GM12864 (cell line): ENCODE results near the gene GPR35.

Source experiments
- DNase-seq: peaks from one replicate; pipeline ENCODE4 v3.0.0-alpha.2; 2011; ENCODE audit warnings: low read depth
- H3K4me3 ChIP-seq: 2 replicates; pipeline ENCODE4 v1.5.1; 2011; ENCODE audit warnings: mild to moderate bottlenecking, low read depth, low read length, control low read depth
- CTCF ChIP-seq: IDR thresholded peaks from 2 replicates; pipeline ENCODE4 v1.5.1; 2011; ENCODE audit warnings: low read depth, mild to moderate bottlenecking, moderate library complexity, low read length, control low read depth, inconsistent platforms; ENCODE audit errors: missing control alignments

Gene GPR35

GRCh38 chr2:240618776-240619175 lies 6.5 kb upstream of the GPR35 start:
- DNase-seq, result no peak
- TF ChIP-seq CTCF, result no peak
- H3K4me3 ChIP-seq, result no peak overlapping the region

DNA sequence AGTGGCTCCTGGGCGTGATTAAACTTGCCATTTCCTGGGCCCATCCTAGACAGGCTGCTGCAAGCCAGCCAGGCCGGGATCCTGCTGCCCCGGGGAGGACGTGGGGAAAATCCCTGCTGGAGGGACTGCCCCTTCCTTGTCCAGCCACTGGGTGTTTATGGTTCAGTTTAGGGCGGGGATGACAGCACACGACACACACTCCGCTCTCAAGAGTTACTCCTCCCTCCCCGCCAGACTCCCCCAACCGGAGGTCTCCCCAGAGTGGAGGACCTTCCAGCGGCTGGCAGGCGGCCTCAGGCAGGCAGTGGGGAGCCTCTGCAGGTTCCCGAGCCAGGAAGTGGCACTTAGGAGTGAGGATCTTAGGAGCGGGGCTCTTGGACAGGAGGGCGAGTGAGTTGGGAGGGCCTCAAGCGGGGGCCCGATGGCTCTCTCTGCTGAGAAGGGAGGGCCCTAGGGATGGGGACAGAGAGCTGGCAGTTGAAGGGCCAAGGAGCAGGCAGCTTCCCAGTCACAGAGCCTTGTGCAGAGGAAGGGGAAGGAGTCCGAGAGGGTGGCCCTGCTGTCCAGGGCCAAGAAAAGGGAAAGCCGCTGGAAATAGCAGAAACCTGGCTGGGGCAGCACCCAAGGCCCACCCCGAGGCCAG lies 5.7 kb upstream of the GPR35 start:
- TF ChIP-seq CTCF, result no peak

GRCh38 chr2:240620149-240620731 lies 5.0 kb upstream of the GPR35 start:
- no peak overlapping the region for H3K4me3 ChIP-seq
- DNase-seq, result no peak
- no peak for TF ChIP-seq CTCF

More for the DNA sequence above, 5.7 kb upstream of the GPR35 start:
- no peak overlapping the region for H3K4me3 ChIP-seq
- DNase-seq, result no peak

DNA sequence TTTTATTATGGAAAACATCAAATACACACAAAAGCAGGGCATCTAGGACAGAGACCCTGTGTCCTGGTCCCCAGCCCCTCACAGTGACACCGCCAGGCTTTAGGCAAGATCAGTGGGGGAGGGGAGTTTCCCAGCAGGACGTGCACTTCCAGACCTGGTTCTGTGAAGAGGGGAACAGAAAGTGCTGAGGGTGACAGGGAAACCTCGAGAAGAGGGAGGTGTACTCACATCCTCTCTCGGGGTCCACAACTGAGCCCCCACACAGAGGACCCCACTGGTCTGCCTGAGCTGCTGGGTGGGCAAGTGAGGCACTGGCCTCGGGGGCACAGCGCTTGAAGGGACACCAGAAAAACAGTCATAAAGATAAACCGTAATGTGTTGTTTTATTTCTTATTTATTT lies 4.4 kb upstream of the GPR35 start:
- DNase-seq, result peak; percentile 10
- H3K4me3 ChIP-seq, result no peak overlapping the region
- TF ChIP-seq CTCF, result no peak

DNA sequence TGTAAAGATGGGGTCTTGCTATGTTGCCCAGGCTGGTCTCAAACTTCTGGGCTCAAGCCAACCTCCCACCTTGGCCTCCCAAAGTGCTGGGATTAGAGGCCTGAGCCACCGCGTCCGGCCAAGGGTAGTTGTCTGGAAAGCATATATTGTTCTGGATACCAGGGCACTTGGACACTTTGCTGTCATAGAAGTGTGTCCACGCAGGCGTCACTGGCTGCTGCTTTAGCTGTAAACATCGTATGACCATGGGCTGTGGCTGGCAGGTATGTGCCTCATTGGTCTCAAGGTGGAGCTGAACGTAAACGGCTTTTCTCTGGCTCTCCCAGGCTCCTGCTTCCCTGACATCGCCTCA lies 3.2 kb upstream of the GPR35 start:
- DNase-seq, result no peak
- no peak overlapping the region for H3K4me3 ChIP-seq
- TF ChIP-seq CTCF, result no peak

DNA sequence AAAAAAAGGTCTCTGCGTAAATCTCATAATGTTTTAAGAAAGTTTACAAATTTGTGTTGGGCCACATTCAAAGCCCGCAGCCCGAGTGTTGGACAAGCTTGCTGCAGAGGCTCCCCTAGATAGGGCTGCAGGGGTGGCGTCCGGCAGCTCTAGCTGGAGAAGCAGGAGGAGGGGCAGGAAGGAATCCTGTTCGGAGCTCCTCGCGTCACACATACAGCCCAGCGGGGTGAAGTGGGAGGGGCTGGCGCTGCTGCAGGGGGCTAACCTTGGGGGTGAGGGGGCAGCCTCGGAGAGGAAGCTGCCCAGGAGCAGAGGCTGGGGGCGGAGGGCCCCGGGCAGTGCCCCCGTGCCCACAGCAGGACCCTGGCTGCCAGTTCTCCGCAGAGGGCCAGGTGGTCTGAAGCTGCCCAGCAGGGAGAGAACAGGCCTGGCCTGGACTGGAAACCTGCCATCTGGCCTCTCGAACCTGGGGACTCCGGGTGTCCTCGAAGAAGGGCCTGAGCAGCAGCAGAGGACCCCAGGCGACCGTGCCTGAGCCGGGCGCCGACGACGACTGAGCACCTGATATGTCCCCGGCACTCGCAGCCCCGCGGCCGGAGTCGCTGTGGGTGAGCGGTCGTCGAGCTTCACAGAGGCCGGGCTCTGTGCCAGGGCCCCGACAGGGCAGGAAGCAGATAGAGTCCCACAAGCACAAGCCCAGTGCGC lies 2.6 kb upstream of the GPR35 start:
- no peak for DNase-seq
- TF ChIP-seq CTCF, result no peak
- H3K4me3 ChIP-seq, result no peak overlapping the region
